ENCODE results near the gene DNAJA3.

DNAJA3 gene

DNA sequence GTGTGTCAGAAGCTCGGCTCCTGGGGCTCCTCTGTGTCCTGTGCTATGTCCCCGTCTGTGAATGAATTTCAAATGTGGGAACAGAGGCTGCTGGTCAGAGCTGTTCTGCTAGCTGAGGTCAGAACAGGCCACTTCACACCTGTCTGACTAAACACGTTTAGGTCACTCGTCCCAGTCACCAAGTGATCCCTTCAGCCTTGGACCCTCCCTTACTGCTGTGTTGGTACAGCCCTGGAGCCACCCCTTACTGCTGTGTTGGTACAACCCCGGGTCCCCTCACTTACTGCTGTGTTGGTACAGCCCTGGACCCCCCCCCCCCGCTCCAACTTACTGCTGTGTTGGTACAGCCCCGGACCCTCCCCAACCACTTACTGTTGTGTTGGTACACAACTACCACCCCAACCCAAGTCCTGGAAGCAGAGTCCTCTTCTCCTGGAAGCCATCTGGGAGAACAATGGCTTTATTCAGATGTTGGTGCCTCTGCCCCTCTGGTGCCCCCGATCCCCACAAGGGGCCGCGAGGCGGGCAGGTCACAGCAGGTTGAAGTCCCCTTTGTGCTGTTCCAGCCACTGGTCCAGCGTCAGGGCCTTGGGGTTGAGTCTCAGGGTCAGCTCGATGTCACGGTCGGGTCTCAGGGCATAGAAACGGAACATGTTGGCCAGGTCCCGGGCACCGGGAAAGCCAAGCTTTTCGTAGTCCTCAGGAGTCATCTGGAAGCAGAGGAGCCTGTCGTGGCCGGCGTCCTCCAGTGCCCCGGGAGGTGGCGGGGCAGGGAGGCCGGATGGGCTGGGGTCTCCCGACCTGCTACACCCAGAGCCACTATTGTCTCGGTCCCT is 35.8 kb downstream of the DNAJA3 start:
- TF ChIP-seq, protein P1, sequence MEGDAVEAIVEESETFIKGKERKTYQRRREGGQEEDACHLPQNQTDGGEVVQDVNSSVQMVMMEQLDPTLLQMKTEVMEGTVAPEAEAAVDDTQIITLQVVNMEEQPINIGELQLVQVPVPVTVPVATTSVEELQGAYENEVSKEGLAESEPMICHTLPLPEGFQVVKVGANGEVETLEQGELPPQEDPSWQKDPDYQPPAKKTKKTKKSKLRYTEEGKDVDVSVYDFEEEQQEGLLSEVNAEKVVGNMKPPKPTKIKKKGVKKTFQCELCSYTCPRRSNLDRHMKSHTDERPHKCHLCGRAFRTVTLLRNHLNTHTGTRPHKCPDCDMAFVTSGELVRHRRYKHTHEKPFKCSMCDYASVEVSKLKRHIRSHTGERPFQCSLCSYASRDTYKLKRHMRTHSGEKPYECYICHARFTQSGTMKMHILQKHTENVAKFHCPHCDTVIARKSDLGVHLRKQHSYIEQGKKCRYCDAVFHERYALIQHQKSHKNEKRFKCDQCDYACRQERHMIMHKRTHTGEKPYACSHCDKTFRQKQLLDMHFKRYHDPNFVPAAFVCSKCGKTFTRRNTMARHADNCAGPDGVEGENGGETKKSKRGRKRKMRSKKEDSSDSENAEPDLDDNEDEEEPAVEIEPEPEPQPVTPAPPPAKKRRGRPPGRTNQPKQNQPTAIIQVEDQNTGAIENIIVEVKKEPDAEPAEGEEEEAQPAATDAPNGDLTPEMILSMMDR (IDR thresholded peaks at IDR 0.05; ENCODE audit: poor library complexity, severe bottlenecking), result no peak
- H3K4me1 ChIP-seq (ENCODE audit: insufficient read depth, poor library complexity, severe bottlenecking), result peaks cover 20% of the 10 kb centered on the region
- H3K36me3 ChIP-seq (ENCODE audit: low read depth), result peaks cover 42% of the 10 kb centered on the region
- no peak for DNase-seq (ENCODE audit: low spot score)
- H3K27me3 ChIP-seq (ENCODE audit: insufficient read depth, poor library complexity, severe bottlenecking), result no peaks in the 10 kb centered on the region
- 0 out of 3 replicates have a peak, but pooled peaks have one; percentile 4 for ATAC-seq (ENCODE audit: low read depth)
- H3K9me3 ChIP-seq (ENCODE audit: severe bottlenecking), result no peaks in the 10 kb centered on the region
- H3K4me3 ChIP-seq (ENCODE audit: severe bottlenecking), result no peak overlapping the region
- H3K27ac ChIP-seq (ENCODE audit: poor library complexity, severe bottlenecking), result no peak overlapping the region

DNA sequence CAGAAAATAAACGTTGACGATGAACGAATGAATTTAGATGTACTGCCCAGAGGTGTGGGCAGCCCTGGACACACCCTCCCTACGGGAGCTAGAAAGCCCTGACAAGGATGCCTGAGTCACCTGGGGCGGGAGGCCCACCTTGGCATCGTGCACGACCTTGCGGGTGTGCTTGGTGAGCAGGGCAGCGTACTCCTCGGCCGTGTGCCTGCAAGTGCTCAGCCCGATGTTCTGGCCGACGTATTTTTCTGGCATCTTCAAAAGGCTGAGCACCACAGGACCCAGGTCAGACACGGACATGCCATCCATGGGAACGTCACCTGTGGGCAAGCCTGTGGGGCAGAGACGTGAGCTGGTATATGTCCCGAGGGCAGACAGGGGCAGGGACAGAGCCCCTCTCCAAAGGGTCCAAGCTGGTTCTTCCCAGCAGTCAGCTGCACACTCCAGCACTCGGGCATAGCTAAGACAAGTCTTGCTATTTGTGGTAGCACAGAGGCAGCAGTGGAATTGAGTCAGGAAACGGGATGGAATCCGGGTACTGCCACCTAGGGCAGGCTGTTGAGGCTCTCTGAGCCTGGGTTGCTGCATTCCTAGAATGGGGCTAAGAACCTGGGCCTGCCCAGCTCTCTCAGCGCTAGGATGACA is 38.0 kb downstream of the DNAJA3 start:
- ATAC-seq (ENCODE audit: low read depth) (peak; percentile 25; the same call in 2 of the 3 replicates), DNase-seq (ENCODE audit: low spot score) (peak; percentile 75)
- Histone ChIP-seq H3K4me1 (ENCODE audit: insufficient read depth, poor library complexity, severe bottlenecking) (peaks cover 20% of the 10 kb centered on the region), H3K36me3 (ENCODE audit: low read depth) (peaks cover 46% of the 10 kb centered on the region), H3K4me3 (ENCODE audit: severe bottlenecking) (no peak overlapping the region), H3K9me3 (ENCODE audit: severe bottlenecking) (no peaks in the 10 kb centered on the region), H3K27ac (ENCODE audit: poor library complexity, severe bottlenecking) (peak overlapping the region; percentile 92), H3K27me3 (ENCODE audit: insufficient read depth, poor library complexity, severe bottlenecking) (no peaks in the 10 kb centered on the region)
- TF ChIP-seq, protein P1 (IDR thresholded peaks at IDR 0.05; ENCODE audit: poor library complexity, severe bottlenecking), result no peak

DNA sequence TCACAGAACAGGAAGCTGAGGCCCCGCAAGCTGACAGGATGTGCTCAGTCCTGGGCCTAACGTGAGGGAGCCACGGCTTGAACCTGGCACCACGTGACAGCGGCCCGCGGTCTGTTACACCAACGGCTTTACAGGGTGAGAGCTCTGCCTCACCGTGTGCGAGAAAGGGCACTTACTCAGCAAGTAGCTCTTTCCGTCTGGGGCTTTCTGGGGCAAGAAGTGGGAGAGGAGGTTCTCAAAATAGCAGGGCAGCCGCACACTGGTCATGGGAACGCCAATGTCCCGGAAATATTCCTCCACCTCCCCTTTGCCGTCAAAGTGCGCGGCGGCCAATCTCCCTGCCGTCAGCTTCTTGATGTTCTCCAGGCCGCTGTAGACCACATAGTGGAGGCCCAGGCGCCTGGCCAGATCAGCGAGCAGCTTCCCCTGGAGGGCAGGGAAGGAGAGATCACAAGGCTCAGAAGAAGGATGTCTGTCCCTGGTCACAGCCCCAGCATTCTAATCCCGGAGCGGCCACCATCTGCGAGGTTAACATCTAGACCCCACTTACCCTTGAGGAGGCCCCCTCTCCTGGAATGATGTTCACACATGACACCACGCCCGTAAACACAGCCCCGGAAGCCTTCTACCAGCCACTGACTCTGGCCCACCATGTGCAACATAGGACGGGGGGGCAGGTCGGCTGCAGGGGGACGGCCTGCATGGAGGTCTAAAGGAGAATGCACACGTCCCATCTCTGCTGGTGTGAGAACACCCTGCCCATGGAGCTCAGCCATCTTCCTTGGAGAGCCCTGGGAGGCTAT is 40.5 kb downstream of the DNAJA3 start:
- H3K9me3 ChIP-seq (ENCODE audit: severe bottlenecking), result no peaks in the 10 kb centered on the region
- no peak overlapping the region for H3K4me3 ChIP-seq (ENCODE audit: severe bottlenecking)
- peak overlapping the region; percentile 92 for H3K27ac ChIP-seq (ENCODE audit: poor library complexity, severe bottlenecking)
- no peak for DNase-seq (ENCODE audit: low spot score)
- peaks cover 20% of the 10 kb centered on the region for H3K4me1 ChIP-seq (ENCODE audit: insufficient read depth, poor library complexity, severe bottlenecking)
- TF ChIP-seq, protein P1 (IDR thresholded peaks at IDR 0.05; ENCODE audit: poor library complexity, severe bottlenecking), result no peak
- peaks cover 62% of the 10 kb centered on the region for H3K36me3 ChIP-seq (ENCODE audit: low read depth)
- no peaks in the 10 kb centered on the region for H3K27me3 ChIP-seq (ENCODE audit: insufficient read depth, poor library complexity, severe bottlenecking)
- ATAC-seq (ENCODE audit: low read depth), result no peak

GRCh38 chr16:4467916-4468315 is 42.2 kb downstream of the DNAJA3 start:
- peaks cover 19% of the 10 kb centered on the region for H3K4me1 ChIP-seq (ENCODE audit: insufficient read depth, poor library complexity, severe bottlenecking)
- H3K4me3 ChIP-seq (ENCODE audit: severe bottlenecking), result no peak overlapping the region
- H3K27ac ChIP-seq (ENCODE audit: poor library complexity, severe bottlenecking), result no peak overlapping the region
- ATAC-seq (ENCODE audit: low read depth) (no peak), DNase-seq (ENCODE audit: low spot score) (no peak)
- TF ChIP-seq, protein P1 (IDR thresholded peaks at IDR 0.05; ENCODE audit: poor library complexity, severe bottlenecking), result no peak
- H3K27me3 ChIP-seq (ENCODE audit: insufficient read depth, poor library complexity, severe bottlenecking), result no peaks in the 10 kb centered on the region
- no peaks in the 10 kb centered on the region for H3K9me3 ChIP-seq (ENCODE audit: severe bottlenecking)
- peaks cover 69% of the 10 kb centered on the region for H3K36me3 ChIP-seq (ENCODE audit: low read depth)
